PC-3 (cell line): ENCODE results near the gene RIPK3.

Source experiments
- EZH2 ChIP-seq: fragments of 300-600 bp; sonication (generic); IDR thresholded peaks from one replicate; pipeline ENCODE4 v1.6.1; 2017; ENCODE audit warnings: antibody characterized with exemption, mild to moderate bottlenecking, low read length; ENCODE audit not compliant: unreplicated experiment
- TF ChIP-seq, protein P1 (sequence below): fragments of 300-600 bp; sonication (generic); conservative IDR thresholded peaks from 2 replicates; pipeline ENCODE4 v1.5.1; 2017; ENCODE audit warnings: antibody characterized with exemption, low read depth, mild to moderate bottlenecking, low read length

DNA sequence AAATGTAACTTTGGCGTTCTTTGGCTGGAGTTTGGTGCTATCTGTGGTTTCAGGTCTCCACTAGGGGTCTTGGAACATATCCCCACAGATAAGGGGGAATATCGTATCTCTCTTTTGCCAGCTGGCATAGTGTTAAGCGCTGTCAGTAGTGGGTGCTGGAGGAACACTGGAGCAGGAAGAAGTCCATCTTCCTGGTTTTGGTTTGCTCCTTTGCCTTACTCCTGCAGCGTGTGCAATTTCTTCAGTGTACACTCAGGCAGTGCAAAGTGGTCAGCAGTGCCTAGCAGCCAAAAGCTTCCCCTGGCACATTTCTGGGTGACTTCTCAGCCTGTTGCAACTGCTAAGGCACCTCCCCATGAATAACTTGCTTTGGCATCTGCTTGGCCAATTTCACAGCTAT lies 11.7 kb upstream of the RIPK3 start:
- TF ChIP-seq, protein P1, sequence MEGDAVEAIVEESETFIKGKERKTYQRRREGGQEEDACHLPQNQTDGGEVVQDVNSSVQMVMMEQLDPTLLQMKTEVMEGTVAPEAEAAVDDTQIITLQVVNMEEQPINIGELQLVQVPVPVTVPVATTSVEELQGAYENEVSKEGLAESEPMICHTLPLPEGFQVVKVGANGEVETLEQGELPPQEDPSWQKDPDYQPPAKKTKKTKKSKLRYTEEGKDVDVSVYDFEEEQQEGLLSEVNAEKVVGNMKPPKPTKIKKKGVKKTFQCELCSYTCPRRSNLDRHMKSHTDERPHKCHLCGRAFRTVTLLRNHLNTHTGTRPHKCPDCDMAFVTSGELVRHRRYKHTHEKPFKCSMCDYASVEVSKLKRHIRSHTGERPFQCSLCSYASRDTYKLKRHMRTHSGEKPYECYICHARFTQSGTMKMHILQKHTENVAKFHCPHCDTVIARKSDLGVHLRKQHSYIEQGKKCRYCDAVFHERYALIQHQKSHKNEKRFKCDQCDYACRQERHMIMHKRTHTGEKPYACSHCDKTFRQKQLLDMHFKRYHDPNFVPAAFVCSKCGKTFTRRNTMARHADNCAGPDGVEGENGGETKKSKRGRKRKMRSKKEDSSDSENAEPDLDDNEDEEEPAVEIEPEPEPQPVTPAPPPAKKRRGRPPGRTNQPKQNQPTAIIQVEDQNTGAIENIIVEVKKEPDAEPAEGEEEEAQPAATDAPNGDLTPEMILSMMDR, result peak; percentile 20; the same call in 1 of the 2 replicates
- TF ChIP-seq EZH2, result no peak
